GM12801 (cell line): ENCODE results near the gene RRN3.

Source experiments
- TF ChIP-seq, protein P1 (sequence below): IDR thresholded peaks from one replicate; pipeline ENCODE4 v1.5.1; 2011; ENCODE audit warnings: control low read depth; ENCODE audit not compliant: insufficient read length; ENCODE audit errors: extremely low read depth

The RRN3 gene

DNA sequence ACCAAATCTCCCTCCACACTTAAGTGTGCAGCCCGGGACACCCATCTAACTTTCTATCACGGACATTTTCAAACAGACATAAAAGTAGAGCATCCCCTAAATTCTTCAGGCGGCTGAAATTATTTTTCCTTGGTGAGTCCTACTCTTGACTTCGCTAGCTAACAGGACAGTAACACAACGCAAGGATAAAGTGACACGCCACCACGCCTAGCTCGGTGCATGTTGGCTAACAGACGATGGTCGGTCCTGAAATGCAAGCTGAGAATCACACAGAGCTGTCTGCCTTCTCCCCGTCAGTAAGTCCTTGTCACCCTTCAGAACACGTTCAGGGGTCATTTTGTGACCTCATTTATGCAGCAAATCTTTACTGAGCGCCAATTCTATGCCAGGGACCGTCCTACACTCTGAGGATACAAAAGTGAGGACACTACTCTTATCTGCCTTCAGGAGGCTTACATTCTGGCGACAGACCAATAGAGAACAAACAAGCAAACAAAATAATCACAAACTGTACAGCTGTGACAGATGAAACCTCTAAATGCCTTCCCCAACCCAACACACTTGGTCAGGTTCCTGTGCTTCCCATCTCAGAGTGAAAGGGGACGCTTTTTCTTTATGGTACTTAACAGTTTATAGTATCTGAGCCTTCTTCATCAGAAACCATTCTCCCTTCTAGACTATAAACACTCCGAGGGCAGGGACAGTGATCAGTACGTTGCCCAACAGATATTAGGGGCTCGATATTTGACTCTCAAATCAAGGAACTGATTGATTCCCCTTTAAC is 39.5 kb downstream of the RRN3 start:
- TF ChIP-seq, protein P1, sequence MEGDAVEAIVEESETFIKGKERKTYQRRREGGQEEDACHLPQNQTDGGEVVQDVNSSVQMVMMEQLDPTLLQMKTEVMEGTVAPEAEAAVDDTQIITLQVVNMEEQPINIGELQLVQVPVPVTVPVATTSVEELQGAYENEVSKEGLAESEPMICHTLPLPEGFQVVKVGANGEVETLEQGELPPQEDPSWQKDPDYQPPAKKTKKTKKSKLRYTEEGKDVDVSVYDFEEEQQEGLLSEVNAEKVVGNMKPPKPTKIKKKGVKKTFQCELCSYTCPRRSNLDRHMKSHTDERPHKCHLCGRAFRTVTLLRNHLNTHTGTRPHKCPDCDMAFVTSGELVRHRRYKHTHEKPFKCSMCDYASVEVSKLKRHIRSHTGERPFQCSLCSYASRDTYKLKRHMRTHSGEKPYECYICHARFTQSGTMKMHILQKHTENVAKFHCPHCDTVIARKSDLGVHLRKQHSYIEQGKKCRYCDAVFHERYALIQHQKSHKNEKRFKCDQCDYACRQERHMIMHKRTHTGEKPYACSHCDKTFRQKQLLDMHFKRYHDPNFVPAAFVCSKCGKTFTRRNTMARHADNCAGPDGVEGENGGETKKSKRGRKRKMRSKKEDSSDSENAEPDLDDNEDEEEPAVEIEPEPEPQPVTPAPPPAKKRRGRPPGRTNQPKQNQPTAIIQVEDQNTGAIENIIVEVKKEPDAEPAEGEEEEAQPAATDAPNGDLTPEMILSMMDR, result no peak

DNA sequence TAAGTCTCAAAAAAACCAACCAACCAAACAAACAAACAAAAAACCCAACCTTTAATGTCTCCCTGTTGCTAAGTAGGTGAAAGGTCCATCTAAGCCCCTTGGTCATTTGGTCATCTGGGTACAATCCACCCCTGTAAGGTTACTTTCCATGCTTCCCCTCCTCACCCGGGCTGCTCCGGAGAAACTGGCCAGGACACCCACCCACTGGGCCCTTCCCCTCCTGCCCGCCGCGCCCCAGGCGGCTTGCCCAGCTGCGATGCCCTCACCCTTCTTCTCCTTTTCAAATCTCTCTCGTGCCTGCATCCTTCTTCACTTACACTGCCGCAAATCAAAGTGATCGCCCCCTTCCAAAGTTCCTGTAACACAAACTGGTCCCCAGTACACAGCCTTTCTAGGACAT is 40.2 kb downstream of the RRN3 start:
- TF ChIP-seq, protein P1, result no peak

DNA sequence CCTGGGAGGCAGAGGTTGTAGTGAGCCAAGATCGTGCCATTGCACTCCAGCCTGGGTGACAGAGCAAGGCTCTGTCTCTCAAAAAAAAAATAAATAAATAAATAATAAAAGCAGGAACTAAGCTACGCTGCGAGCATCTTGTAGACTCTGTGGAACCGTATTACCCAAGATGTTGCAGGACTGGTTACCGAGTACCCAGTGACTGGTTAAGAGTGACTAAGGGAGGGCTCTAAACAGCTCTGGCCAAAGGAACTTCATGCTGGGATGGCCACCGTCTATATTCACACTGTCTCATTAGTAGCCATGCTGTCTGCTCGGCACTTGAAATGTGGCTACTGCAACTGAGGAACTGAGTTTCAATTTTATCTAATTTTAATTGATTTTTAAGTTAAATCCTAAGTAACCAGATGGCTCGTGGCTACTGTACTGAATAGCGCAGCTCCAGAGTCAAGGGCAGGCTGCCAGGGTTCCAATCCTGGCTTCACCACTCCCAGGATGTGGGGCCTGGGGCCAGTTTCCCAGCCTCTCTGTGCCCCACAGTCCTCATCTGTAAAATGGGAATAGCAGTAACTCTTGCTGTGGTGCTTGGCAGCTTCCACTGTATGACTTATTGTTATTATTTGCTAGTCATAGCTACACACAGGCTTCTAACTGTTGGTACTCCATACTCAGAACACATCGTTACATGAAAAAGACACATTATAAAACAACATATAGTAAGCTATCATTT is 41.2 kb downstream of the RRN3 start:
- TF ChIP-seq, protein P1, result no peak

DNA sequence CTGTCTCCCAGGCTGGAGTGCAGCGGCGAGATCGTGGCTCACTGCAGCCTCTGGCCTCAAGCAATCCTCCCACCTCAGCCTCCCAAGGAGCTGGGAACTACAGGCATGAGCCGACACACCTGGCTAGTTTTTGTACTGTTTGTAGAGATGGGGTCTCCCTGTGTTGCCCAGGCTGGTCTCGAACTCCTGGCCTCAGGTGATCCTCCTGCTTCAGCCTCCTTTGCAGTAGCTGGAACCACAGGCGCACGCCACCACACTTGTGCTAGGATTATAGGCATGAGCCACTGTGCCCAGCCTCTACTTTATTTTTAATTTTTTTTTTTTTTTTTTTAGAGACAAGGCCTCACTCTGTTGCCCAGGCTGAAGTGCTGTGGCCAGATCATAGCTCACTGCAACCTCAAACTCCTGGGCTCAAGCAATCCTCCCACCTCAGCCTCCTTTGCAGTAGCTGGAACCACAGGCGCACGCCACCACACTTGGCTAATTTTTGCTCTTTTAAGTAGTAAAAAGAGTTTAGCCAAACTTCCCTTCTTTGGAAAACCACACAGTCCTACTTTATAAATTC is 42.6 kb downstream of the RRN3 start:
- TF ChIP-seq, protein P1, result no peak

DNA sequence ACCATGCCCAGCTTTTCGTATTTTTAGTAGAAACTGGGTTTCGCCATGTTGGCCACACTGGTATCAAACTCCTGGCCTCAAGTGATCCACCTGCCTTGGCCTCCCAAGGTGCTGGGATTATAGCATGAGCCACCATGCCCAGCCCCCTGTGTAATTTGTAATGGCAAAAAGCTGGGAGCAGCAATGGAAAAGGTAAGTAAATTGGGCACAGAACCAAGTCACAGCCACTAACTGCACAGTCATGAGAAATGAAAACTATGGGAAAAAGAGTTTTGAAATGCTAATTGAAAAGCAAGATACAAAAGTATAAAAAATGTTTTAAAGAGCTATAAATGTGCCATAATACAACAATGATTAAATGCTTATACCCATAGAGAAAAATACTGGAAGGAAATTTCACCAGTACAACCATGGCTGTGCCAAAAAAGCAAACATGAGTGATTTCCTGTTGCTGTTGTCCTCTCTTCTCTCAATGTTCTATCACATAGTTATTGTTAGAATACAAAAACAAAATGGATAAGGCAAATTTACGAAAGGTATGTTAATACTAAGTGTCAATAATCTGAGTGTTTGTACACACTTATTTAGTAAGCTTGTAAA is 44.4 kb downstream of the RRN3 start:
- TF ChIP-seq, protein P1, result no peak

DNA sequence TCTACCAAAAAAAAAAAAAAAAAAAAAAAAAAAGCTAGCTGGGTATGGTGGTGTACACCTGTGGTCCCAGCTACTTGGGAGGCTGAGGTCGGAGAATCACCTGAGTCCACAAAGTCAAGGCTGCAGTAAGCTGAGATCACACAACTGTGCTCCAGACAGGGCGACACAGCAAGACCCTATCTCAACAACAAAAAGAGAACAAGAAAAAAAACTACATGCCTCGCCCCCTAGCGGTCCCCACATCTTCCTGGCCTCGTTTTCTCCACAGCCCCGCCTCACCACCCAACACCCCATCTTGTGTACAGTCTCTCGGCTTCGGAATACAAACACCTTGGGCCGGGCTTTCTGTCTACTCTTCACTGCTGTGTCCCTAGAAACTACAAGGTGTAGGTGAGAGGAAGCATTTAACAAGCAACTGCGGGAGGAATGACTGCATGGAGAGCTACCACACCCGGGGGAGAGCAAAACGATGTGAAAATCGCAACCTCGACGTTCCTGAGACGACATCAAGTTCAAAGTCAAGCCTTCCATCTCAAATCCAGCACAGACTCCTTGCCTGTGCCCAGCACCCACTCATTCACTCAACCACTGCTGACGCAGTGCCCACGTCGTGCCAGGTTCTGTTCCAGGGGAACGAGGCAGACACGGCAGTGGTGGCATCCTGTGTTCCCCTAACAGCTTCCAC is 47.2 kb downstream of the RRN3 start:
- TF ChIP-seq, protein P1, result no peak

DNA sequence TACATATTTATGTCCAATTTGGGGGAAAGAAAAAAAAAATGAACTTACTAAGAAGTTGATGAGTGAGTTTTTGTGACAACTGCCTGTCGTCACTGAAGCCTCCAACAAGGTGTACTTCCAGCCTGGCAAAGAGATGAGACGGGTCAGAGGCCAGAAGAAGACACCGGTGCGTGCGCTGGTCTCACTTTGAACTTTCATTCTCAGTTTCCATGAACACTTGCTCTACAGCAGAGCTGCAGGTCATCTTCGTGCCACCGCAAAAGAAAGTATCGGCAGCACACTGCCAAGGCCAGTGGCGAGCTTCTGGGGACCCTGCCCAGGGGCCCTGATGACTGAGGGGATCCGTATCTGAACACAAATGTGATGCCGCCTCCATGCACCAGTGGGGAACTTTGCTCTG is 49.8 kb downstream of the RRN3 start:
- TF ChIP-seq, protein P1, result no peak
